Chondrocyte (in vitro differentiated cells): Measurements from ENCODE around the gene UNCX. TPM values are rescaled to one million over a fixed set of nuclear protein-coding genes. Genes with fewer than 3 reads are reported as not detected.
"Not testable (repeated sequence)": the region's sequence is repeated elsewhere in the genome, so short reads cannot be mapped to it uniquely, and the experiment has no call there.

Source experiments
- DNase-seq: peaks from one replicate; pipeline ENCODE4 v3.0.0; 2021; ENCODE audit warnings: mixed read lengths, low spot score
- H3K27ac Mint-ChIP-seq: one replicate; pipeline ENCODE4 v1.8.0; 2021; ENCODE audit warnings: mild to moderate bottlenecking, moderate library complexity, mixed read lengths; ENCODE audit not compliant: unreplicated experiment
- H3K27me3 Mint-ChIP-seq: 2 replicates; pipeline ENCODE4 v1.8.0; 2021; ENCODE audit warnings: low read depth, mixed read lengths
- H3K36me3 Mint-ChIP-seq: 2 replicates; pipeline ENCODE4 v1.8.0; 2021; ENCODE audit warnings: low read depth, mixed read lengths
- H3K4me1 Mint-ChIP-seq: 2 replicates; pipeline ENCODE4 v1.8.0; 2021; ENCODE audit warnings: low read depth, mild to moderate bottlenecking, mixed read lengths
- H3K4me3 Mint-ChIP-seq: one replicate; pipeline ENCODE4 v1.8.0; 2021; ENCODE audit warnings: mild to moderate bottlenecking, moderate library complexity, mixed read lengths; ENCODE audit not compliant: unreplicated experiment
- H3K9me3 Mint-ChIP-seq: 2 replicates; pipeline ENCODE4 v1.8.0; 2021; ENCODE audit warnings: low read depth, mixed read lengths
- CTCF ChIP-seq: fragments of 200-600 bp; sonication (generic); IDR thresholded peaks from 2 replicates; pipeline ENCODE4 v1.5.0; 2021; ENCODE audit warnings: antibody characterized with exemption, mild to moderate bottlenecking, moderate library complexity
- total RNA-seq: library from RNA; stranded (reverse); gene quantifications from 3 replicates; pipeline ENCODE4 v1.2.1, GENCODE V29; 2021

Gene UNCX
- total RNA-seq, 1 donor from 2014 or later, result not detected

DNA sequence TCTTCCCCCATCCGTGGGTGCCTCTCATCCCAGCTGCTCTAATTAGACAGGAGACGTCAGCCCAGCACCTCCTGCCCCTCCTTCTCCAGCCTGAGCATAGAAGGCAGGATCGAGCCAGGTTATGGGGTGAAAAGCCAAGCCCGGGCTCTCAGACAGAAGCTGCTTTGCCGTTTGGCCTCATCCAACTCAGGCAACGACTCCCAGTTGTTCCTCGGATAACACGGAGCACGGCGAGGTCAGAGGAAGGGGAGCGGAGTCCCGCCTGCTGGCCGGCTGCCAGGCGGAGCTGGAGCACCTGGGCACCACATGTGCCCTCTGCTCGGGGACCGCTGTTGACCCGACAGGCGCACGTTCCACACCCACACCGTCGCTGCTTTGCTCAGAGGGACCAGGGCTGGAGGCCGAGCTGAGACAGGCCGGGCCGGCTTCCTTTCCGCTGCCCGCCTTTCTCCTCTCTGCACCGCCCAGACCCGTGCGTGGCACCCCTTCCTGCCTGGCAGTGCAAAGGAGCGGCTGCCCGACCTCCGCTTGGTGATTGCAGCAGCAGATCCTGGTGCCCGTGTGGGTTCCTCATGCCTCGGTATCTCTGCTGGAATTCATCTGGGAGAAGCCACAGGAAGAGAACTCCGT is 21.6 kb upstream of the UNCX start:
- H3K9me3 Mint-ChIP-seq, result no peaks in the 10 kb centered on the region
- H3K27me3 Mint-ChIP-seq, result peaks cover 46% of the 10 kb centered on the region
- no peak for TF ChIP-seq CTCF
- H3K4me3 Mint-ChIP-seq, result peak overlapping the region; percentile 41
- no peak overlapping the region for H3K27ac Mint-ChIP-seq
- H3K4me1 Mint-ChIP-seq, result peaks cover 14% of the 10 kb centered on the region
- no peak for DNase-seq
- peaks cover 4% of the 10 kb centered on the region for H3K36me3 Mint-ChIP-seq

DNA sequence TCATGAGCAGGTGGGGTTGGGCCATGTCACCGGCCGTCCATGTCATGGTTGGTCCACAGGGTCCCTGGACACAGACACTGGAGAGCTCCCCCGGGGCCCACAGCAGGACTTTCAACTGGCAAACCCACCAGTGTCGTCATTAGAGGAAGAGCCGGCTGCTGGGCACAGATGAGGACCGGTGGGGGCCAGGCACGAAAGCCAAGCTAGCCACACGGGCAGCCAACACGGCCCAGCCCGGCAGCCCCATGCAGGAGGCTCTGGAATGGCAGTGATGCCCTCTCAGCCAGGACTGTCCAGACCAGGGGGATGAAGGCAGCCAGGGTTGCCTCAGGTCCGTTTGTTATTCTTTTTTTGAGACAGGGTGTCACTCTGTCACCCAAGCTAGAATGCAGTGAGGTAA is 21.1 kb upstream of the UNCX start:
- Mint-ChIP-seq H3K27me3 (peaks cover 46% of the 10 kb centered on the region), H3K27ac (no peak overlapping the region), H3K4me1 (peaks cover 14% of the 10 kb centered on the region), H3K9me3 (no peaks in the 10 kb centered on the region), H3K36me3 (peaks cover 4% of the 10 kb centered on the region), H3K4me3 (no peak overlapping the region)
- no peak for TF ChIP-seq CTCF
- no peak for DNase-seq

DNA sequence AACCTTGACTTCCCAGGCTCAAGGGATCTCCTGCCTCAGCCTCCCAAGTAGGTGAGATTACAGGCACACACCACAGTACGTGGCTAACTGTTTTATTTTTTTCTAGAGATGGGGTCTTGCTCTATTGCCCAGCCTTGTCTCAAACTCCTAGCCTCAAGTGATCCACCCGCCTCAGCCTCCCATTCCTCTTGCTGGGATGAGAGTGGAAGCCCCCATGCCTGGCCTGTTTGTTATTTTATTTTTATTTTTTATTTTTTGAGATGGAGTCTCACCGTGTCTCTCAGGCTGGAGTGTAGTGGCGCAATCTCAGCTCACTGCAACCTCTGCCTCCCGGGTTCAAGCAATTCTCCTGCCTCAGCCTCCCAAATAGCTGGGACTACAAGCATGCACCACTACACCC is 20.6 kb upstream of the UNCX start:
- peaks cover 14% of the 10 kb centered on the region for H3K4me1 Mint-ChIP-seq
- H3K4me3 Mint-ChIP-seq, DNase-seq, H3K27ac Mint-ChIP-seq, H3K9me3 Mint-ChIP-seq, H3K36me3 Mint-ChIP-seq: not testable (repeated sequence)
- peaks cover 48% of the 10 kb centered on the region for H3K27me3 Mint-ChIP-seq

DNA sequence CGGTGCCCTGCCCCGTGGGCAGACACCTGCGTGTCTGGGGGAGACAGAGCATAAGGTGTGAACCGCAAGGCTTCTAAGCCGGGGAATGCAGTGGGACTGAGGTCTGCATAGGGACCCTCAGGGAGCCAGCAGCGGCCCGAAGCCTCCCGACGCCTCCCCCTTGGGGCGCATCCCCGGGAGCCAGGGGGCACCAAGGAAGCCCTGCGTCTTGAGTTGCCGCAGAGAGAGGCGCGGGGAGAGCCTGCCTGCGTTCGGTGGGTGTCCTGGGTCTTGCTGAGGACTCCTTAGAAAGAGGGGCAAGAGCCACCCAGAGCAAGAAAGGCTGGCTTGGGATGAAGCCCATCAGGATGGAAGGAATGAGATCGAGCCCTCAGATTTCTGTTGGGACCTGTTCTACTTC is 18.2 kb upstream of the UNCX start:
- H3K9me3 Mint-ChIP-seq, result no peaks in the 10 kb centered on the region
- peaks cover 1% of the 10 kb centered on the region for H3K36me3 Mint-ChIP-seq
- no peak for TF ChIP-seq CTCF
- DNase-seq, result no peak
- no peak overlapping the region for H3K4me3 Mint-ChIP-seq
- H3K27me3 Mint-ChIP-seq, result peaks cover 54% of the 10 kb centered on the region
- H3K27ac Mint-ChIP-seq, result no peak overlapping the region
- H3K4me1 Mint-ChIP-seq, result peaks cover 14% of the 10 kb centered on the region

DNA sequence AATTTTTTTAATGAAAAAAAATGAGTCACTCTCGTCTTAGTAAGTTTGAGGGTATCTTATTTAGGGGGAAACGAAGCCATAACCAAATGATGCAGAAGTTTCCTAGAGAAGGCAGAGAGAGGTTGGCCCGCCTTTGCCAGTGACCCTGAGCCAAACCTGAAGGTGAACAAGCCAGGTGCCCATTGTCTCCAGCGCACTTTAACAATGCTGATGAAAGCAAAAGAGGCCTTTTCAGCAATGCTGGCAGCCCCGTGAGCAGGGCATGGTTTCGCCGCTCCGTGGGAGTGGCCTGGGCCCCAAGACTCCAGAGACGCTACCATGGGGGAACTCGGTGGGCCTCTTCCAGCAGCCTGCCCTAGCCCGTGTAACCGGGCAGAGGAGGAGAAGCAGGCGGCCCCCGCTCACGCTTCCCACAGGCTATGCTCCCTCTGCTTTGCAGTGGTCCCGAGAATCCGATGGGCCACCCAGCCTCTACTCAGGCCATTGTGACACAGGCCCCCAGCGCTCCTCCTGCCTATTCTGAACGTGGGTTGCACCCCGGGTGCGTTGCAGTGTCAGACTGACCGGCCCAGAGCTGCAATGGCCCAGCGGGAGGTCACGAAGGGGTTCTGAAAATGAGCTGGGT is 14.0 kb upstream of the UNCX start:
- H3K27me3 Mint-ChIP-seq, result peaks cover 54% of the 10 kb centered on the region
- no peaks in the 10 kb centered on the region for H3K4me1 Mint-ChIP-seq
- no peaks in the 10 kb centered on the region for H3K9me3 Mint-ChIP-seq
- no peak overlapping the region for H3K27ac Mint-ChIP-seq
- no peak for TF ChIP-seq CTCF
- H3K36me3 Mint-ChIP-seq, result no peaks in the 10 kb centered on the region
- no peak overlapping the region for H3K4me3 Mint-ChIP-seq
- DNase-seq, result no peak

- H3K27ac Mint-ChIP-seq, result no peak overlapping the region
- H3K9me3 Mint-ChIP-seq, result no peaks in the 10 kb centered on the region
- H3K4me1 Mint-ChIP-seq, result no peaks in the 10 kb centered on the region
- no peak for DNase-seq
- H3K4me3 Mint-ChIP-seq, result no peak overlapping the region
- no peak for TF ChIP-seq CTCF
- H3K36me3 Mint-ChIP-seq, result no peaks in the 10 kb centered on the region
- H3K27me3 Mint-ChIP-seq, result peaks cover 48% of the 10 kb centered on the region
These were observed 13.2 kb upstream of the UNCX start for GRCh38 chr7:1219498-1219897.
